Upper lobe of left lung (tissue), 4 donors: ENCODE measurements around the gene ZNF513.

ENCODE experiments used
- EP300 ChIP-seq, 4 donors: sonication (generic); formaldehyde crosslinking; IDR thresholded peaks; one replicate each; pipeline ENCODE4 v1.5.1; 2017; ENCODE audit warnings: antibody characterized with exemption in 4 of 4, control low read depth in 2 of 4
- POLR2A ChIP-seq, 4 donors: fragments of 450-650 bp; IDR thresholded peaks; one replicate each; pipeline ENCODE4 v1.5.1; 2016 to 2017; ENCODE audit warnings: antibody characterized with exemption in 4 of 4, mild to moderate bottlenecking in 2 of 4
- TF ChIP-seq, protein P1 (sequence below), 6 experiments: fragments of 450-650 bp in 4 of 6; fragments of 200-600 bp in 2 of 6; sonication (generic) in 2 of 6; IDR thresholded peaks; one replicate each; pipeline ENCODE4 v1.5.1; 2016 to 2019; ENCODE audit warnings: antibody characterized with exemption in 6 of 6

DNA sequence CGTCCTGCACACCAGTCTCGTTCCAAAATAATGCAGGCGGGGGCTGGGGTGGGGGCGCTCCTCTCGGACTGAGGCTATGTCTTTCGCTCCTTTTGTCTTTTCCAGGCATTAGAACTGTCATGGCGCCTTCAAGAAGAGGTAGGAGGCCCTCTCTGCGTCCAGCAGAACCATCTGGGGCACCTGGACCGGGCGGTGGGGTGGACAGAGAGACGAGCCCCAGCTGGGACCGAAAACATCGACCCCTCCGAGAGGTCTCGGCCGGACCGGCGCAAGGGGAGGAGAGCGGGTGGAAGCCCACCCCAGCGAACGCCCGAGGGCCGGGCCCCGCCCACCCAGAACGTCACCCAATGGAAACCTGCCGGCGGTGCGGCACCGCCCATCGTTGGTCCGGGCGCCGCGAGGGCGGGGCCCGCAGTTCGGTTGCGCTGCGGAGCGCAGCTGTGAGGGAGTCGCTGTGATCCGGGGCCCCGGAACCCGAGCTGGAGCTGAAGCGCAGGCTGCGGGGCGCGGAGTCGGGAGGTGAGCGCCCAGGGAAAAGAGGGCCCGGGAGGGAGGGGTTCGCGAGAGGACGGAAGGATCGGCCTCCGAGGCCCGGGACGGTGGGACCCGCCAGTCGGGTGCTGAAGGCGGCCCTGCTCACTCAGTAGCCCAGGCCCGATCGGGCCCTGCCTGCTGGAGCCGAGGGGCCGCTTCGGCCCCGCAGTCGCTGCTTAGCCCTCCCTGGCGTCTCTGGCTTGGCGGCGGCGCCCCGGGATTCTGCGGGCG, 47.9 kb upstream of the ZNF513 start, which contains the start of gene NRBP1:
- TF ChIP-seq, protein P1, sequence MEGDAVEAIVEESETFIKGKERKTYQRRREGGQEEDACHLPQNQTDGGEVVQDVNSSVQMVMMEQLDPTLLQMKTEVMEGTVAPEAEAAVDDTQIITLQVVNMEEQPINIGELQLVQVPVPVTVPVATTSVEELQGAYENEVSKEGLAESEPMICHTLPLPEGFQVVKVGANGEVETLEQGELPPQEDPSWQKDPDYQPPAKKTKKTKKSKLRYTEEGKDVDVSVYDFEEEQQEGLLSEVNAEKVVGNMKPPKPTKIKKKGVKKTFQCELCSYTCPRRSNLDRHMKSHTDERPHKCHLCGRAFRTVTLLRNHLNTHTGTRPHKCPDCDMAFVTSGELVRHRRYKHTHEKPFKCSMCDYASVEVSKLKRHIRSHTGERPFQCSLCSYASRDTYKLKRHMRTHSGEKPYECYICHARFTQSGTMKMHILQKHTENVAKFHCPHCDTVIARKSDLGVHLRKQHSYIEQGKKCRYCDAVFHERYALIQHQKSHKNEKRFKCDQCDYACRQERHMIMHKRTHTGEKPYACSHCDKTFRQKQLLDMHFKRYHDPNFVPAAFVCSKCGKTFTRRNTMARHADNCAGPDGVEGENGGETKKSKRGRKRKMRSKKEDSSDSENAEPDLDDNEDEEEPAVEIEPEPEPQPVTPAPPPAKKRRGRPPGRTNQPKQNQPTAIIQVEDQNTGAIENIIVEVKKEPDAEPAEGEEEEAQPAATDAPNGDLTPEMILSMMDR (IDR thresholded peaks at IDR 0.05), result no peak
- TF ChIP-seq POLR2A (IDR thresholded peaks at IDR 0.05) (peak; percentile 79 to 96 (median 90)), EP300 (IDR thresholded peaks at IDR 0.05) (peak in 1 of 4 donors; percentile 31)
